Brain microvascular endothelial cell (primary cell): ENCODE results near the gene METRN.
"Not testable (repeated sequence)": the region's sequence is repeated elsewhere in the genome, so short reads cannot be mapped to it uniquely, and the experiment has no call there.

Source experiments
- DNase-seq: peaks from one replicate; pipeline ENCODE4 v3.0.0-alpha.2; 2020
- H3K27ac ChIP-seq: fragments of 250-450 bp; sonication (Bioruptor Pico); 2 replicates; pipeline ENCODE4 v1.5.1; 2020; ENCODE audit warnings: mild to moderate bottlenecking, moderate library complexity
- H3K27me3 ChIP-seq: fragments of 250-450 bp; sonication (Bioruptor Pico); replicated peaks from 2 replicates; pipeline ENCODE4 v1.5.1; 2020; ENCODE audit warnings: mild to moderate bottlenecking
- H3K36me3 ChIP-seq: fragments of 250-450 bp; sonication (Bioruptor Pico); replicated peaks from 2 replicates; pipeline ENCODE4 v1.5.1; 2020; ENCODE audit warnings: mild to moderate bottlenecking
- H3K4me3 ChIP-seq: 2 replicates; pipeline ENCODE4 v1.5.1; 2011; ENCODE audit warnings: low read depth, mild to moderate bottlenecking, control low read depth, low read length, moderate library complexity
- CTCF ChIP-seq: IDR thresholded peaks from 2 replicates; pipeline ENCODE4 v1.5.1; 2011; ENCODE audit warnings: low read depth, mild to moderate bottlenecking, moderate library complexity, low read length, control low read depth, inconsistent platforms; ENCODE audit errors: missing control alignments
- in situ Hi-C: cut with HindIII; loops from 2 replicates; pipeline ENCODE4 v1.10.0; 2017; ENCODE audit warnings: low sequenced_read_pairs, low pct_ligation_motif_present

The METRN gene

GRCh38 chr16:746637-747036 lies 31.7 kb downstream of the METRN start:
- no peak for DNase-seq
- in situ Hi-C loops = no loop called here
- H3K36me3 ChIP-seq = no peaks in the 10 kb centered on the region
- no peak for TF ChIP-seq CTCF
- no peak overlapping the region for H3K4me3 ChIP-seq
- H3K27me3 ChIP-seq = no peaks in the 10 kb centered on the region
- H3K27ac ChIP-seq = no peak overlapping the region

- TF ChIP-seq CTCF = no peak
- H3K36me3 ChIP-seq = no peaks in the 10 kb centered on the region
- no peak for DNase-seq
- H3K27me3 ChIP-seq = peaks cover 4% of the 10 kb centered on the region
- in situ Hi-C loops = no loop called here
- no peak overlapping the region for H3K4me3 ChIP-seq
- H3K27ac ChIP-seq = no peak overlapping the region
These were observed 33.2 kb downstream of the METRN start for GRCh38 chr16:747978-748746.

GRCh38 chr16:749010-749409 lies 34.1 kb downstream of the METRN start:
- no peaks in the 10 kb centered on the region for H3K36me3 ChIP-seq
- in situ Hi-C loops = no loop called here
- peak; percentile 35 for DNase-seq
- TF ChIP-seq CTCF = no peak
- H3K27ac ChIP-seq = no peak overlapping the region
- H3K27me3 ChIP-seq = peaks cover 4% of the 10 kb centered on the region
- H3K4me3 ChIP-seq = no peak overlapping the region

- in situ Hi-C loops = no loop called here
- TF ChIP-seq CTCF = no peak
- Histone ChIP-seq H3K36me3 (no peaks in the 10 kb centered on the region), H3K27me3 (peaks cover 4% of the 10 kb centered on the region), H3K27ac (no peak overlapping the region), H3K4me3 (no peak overlapping the region)
- DNase-seq = no peak
These were observed 35.6 kb downstream of the METRN start for GRCh38 chr16:750485-750884.

GRCh38 chr16:751152-752006 lies 36.5 kb downstream of the METRN start:
- no peaks in the 10 kb centered on the region for H3K36me3 ChIP-seq
- peaks cover 4% of the 10 kb centered on the region for H3K27me3 ChIP-seq
- DNase-seq = no peak
- H3K4me3 ChIP-seq = no peak overlapping the region
- no peak overlapping the region for H3K27ac ChIP-seq
- in situ Hi-C loops = no loop called here
- no peak for TF ChIP-seq CTCF

GRCh38 chr16:752007-752312 lies 37.0 kb downstream of the METRN start:
- Histone ChIP-seq H3K27me3 (peaks cover 4% of the 10 kb centered on the region), H3K27ac (no peak overlapping the region), H3K4me3 (no peak overlapping the region), H3K36me3 (no peaks in the 10 kb centered on the region)
- in situ Hi-C loops = no loop called here
- no peak for DNase-seq
- TF ChIP-seq CTCF = no peak

GRCh38 chr16:754121-754607 lies 39.2 kb downstream of the METRN start:
- in situ Hi-C loops, DNase-seq, H3K4me3 ChIP-seq, H3K27ac ChIP-seq, H3K27me3 ChIP-seq, H3K36me3 ChIP-seq: not testable (repeated sequence)
